ENCODE data around the gene ARF6. TPM values are rescaled to one million over a fixed set of nuclear protein-coding genes. Genes with fewer than 3 reads are reported as not detected.
A peak's percentile ranks its signal among the peaks of the same experiment; 100 is the strongest.

Gene ARF6
- total and polyA plus RNA-seq, 10 of the 15 experiments (the other 5 are each of a cell fraction or from before 2014, with no cell fraction given) = 46.8 to 128 (median 71.9) TPM

DNA sequence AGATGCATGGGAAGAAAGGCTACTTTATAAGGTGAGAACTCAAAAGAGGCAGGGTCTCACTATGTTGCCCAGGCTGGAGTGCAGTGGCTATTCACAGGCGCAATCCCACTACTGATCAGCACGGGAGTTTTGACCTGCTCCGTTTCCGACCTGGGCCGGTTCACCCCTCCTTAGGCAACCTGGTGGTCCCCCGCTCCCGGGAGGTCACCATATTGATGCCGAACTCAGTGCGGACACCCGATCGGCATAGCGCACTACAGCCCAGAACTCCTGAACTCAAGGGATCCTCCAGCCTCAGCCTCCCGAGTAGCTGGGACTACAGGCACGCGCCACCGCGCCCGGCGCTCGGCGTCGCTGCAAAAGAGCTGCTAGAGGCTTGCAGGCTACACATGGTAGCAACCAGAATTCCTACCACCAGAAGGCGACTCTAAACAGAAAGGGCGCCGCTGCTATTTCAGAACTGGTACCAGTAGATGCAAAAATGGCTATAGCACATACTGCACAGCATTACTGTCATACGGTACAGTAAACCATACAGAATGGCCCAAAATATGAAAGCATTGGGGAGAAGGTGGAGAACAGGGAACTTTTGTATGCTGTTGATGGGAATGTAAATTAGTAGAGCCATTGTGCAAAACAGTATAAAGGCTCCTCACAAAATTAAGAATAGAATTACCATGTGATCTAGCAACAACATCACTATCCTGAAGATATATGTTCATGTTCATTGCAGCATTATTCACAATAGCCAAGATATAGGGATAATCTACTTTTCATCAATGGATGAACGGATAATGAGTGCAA, 39.1 kb upstream of the ARF6 start (continued):
- TF ChIP-seq KDM1A (IDR thresholded peaks at IDR 0.05; ENCODE audit: borderline replicate concordance) = no peak
- no peak for TF ChIP-seq PML (IDR thresholded peaks at IDR 0.05; ENCODE audit: low read length)
- no peak for TF ChIP-seq YBX1 (IDR thresholded peaks at IDR 0.05)
- TF ChIP-seq ZNF687 (IDR thresholded peaks at IDR 0.05) = 0 out of 2 replicates have a peak, but pooled peaks have one; percentile 44
- TF ChIP-seq, protein P1, sequence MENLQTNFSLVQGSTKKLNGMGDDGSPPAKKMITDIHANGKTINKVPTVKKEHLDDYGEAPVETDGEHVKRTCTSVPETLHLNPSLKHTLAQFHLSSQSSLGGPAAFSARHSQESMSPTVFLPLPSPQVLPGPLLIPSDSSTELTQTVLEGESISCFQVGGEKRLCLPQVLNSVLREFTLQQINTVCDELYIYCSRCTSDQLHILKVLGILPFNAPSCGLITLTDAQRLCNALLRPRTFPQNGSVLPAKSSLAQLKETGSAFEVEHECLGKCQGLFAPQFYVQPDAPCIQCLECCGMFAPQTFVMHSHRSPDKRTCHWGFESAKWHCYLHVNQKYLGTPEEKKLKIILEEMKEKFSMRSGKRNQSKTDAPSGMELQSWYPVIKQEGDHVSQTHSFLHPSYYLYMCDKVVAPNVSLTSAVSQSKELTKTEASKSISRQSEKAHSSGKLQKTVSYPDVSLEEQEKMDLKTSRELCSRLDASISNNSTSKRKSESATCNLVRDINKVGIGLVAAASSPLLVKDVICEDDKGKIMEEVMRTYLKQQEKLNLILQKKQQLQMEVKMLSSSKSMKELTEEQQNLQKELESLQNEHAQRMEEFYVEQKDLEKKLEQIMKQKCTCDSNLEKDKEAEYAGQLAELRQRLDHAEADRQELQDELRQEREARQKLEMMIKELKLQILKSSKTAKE (IDR thresholded peaks at IDR 0.05; ENCODE audit: low read depth, poor library complexity, severe bottlenecking) = no peak
- TF ChIP-seq MXI1 (IDR thresholded peaks at IDR 0.05; ENCODE audit: low read depth, low read length) = peak; percentile 39; the same call in 1 of the 2 replicates
- no peak for TF ChIP-seq RBBP5 (conservative IDR thresholded peaks at IDR 0.05)
- TF ChIP-seq, protein P2, sequence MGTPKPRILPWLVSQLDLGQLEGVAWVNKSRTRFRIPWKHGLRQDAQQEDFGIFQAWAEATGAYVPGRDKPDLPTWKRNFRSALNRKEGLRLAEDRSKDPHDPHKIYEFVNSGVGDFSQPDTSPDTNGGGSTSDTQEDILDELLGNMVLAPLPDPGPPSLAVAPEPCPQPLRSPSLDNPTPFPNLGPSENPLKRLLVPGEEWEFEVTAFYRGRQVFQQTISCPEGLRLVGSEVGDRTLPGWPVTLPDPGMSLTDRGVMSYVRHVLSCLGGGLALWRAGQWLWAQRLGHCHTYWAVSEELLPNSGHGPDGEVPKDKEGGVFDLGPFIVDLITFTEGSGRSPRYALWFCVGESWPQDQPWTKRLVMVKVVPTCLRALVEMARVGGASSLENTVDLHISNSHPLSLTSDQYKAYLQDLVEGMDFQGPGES (IDR thresholded peaks at IDR 0.05) = no peak
- TF ChIP-seq NR2C1 (IDR thresholded peaks at IDR 0.05) = no peak
- TF ChIP-seq YY1 (IDR thresholded peaks at IDR 0.05; ENCODE audit: low read depth, low read length) = peak; percentile 59; the same call in 1 of the 2 replicates
- no peak for TF ChIP-seq ZNF207 (IDR thresholded peaks at IDR 0.05; ENCODE audit: borderline replicate concordance)
- TF ChIP-seq NFXL1 (IDR thresholded peaks at IDR 0.05; ENCODE audit: borderline replicate concordance) = no peak
- TF ChIP-seq ZZZ3 (IDR thresholded peaks at IDR 0.05; ENCODE audit: control insufficient read depth, insufficient read length, low read depth) = no peak
- TF ChIP-seq, protein P3, sequence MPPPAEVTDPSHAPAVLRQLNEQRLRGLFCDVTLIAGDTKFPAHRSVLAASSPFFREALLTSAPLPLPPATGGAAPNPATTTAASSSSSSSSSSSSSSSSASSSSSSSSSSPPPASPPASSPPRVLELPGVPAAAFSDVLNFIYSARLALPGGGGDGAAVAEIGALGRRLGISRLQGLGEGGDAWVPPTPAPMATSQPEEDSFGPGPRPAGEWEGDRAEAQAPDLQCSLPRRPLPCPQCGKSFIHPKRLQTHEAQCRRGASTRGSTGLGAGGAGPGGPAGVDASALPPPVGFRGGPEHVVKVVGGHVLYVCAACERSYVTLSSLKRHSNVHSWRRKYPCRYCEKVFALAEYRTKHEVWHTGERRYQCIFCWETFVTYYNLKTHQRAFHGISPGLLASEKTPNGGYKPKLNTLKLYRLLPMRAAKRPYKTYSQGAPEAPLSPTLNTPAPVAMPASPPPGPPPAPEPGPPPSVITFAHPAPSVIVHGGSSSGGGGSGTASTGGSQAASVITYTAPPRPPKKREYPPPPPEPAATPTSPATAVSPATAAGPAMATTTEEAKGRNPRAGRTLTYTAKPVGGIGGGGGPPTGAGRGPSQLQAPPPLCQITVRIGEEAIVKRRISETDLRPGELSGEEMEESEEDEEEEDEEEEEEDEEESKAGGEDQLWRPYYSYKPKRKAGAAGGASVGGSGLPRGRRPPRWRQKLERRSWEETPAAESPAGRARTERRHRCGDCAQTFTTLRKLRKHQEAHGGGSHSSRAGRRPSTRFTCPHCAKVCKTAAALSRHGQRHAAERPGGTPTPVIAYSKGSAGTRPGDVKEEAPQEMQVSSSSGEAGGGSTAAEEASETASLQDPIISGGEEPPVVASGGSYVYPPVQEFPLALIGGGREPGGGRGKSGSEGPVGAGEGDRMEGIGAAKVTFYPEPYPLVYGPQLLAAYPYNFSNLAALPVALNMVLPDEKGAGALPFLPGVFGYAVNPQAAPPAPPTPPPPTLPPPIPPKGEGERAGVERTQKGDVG (CRISPR knock-in tag; IDR thresholded peaks at IDR 0.05) = no peak
- no peak for TF ChIP-seq EZH2 (IDR thresholded peaks at IDR 0.05; ENCODE audit: borderline replicate concordance, control insufficient read depth, low read depth, low read length)
- TF ChIP-seq ZNF217 (IDR thresholded peaks at IDR 0.05) = 0 out of 2 replicates have a peak, but pooled peaks have one; percentile 41
- TF ChIP-seq BCL3 (IDR thresholded peaks at IDR 0.05; ENCODE audit: borderline replicate concordance, insufficient read depth, low read depth, low read length, poor library complexity, severe bottlenecking) = no peak
